ENCODE results near the gene PARP1.

Gene PARP1

DNA sequence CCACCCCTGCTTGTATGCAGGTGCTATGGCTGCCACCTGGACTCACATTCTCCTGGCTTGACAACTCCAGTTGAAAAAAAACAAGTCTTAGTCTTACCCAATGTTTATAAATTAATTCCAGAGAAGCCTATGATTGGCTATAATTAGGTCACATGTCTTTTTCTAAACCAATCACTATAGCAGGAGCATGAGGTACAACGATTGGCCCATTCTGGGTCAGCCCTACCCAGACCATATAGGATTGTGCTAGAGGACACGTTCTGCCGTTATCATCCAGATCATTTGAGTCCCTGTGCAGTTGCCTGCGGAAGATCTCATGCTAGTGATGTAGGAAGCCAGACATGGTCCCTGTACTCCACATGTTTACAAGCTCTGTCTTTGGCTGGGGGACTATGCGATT, 41.9 kb upstream of the PARP1 start:
- no peak for DNase-seq (ENCODE audit: low read depth)
- TF ChIP-seq CTCF (IDR thresholded peaks at IDR 0.05; ENCODE audit: low read depth, low read length, missing control alignments), result no peak
- in situ Hi-C loops (cut with HindIII; ENCODE audit: low sequenced_read_pairs), result no loop called here
- no peak overlapping the region for H3K4me3 ChIP-seq (ENCODE audit: low read depth, low read length)

DNA sequence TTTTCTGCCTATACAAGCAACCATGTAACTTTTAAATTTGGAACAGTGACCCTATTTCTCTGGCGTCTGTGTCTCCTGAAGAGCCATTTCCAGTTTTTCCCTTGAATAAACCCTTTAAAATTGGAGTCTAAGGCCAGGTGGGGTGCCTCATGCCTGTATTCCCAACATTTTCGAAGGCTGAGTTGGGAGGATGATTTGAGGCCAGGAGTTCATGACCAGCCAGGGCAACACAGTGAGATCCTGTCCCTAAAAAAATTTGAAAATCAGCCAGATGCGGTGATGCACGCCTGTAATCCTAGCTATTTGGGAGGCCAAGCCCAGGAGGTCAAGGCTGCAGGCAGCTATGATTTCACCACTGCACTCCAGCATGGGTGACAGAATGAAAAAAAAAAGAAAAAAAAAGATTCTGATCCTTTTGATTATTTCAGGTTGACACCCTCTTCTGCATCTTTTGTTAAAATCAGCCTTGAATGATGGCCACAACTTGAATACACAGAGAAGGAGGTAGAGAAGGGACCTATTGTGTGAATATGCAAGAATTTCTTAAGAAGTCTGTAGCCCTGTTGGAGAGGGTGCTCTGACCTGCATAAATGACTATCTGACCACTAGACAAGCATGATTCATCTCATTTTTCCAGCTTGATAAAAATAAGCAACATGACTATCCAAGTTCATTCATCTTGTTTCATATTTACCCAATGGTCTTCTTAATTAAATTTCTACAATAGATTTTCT, 40.2 kb upstream of the PARP1 start:
- peak; percentile 5 for DNase-seq (ENCODE audit: low read depth)
- no peak overlapping the region for H3K4me3 ChIP-seq (ENCODE audit: low read depth, low read length)
- no peak for TF ChIP-seq CTCF (IDR thresholded peaks at IDR 0.05; ENCODE audit: low read depth, low read length, missing control alignments)
- in situ Hi-C loops (cut with HindIII; ENCODE audit: low sequenced_read_pairs), result no loop called here

DNA sequence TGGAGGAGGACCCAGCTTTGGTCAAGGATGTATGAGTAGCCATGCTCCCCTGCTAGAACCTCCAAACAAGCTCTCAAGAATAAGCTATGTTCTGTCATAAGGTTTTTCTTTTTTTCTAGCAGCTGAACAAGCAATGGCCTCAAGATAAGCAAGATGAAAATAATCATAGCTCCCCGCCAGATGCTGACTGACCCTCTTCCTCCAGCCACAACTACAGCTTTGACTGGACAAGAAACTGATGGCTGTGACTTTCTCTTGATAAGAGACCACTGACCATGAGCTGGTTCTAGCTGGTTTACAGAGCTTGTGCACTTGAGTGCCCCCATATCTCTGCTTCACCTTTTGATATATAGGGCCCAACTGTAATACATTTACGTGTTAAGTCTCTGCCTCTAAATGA, 38.2 kb upstream of the PARP1 start:
- no peak for DNase-seq (ENCODE audit: low read depth)
- TF ChIP-seq CTCF (IDR thresholded peaks at IDR 0.05; ENCODE audit: low read depth, low read length, missing control alignments), result no peak
- no peak overlapping the region for H3K4me3 ChIP-seq (ENCODE audit: low read depth, low read length)
- in situ Hi-C loops (cut with HindIII; ENCODE audit: low sequenced_read_pairs), result no loop called here

- no peak for DNase-seq (ENCODE audit: low read depth)
- TF ChIP-seq CTCF (IDR thresholded peaks at IDR 0.05; ENCODE audit: low read depth, low read length, missing control alignments), result no peak
- H3K4me3 ChIP-seq (ENCODE audit: low read depth, low read length), result no peak overlapping the region
- in situ Hi-C loops (cut with HindIII; ENCODE audit: low sequenced_read_pairs), result no loop called here
Measured at GRCh38 chr1:226444901-226445300, 37.0 kb upstream of the PARP1 start.

GRCh38 chr1:226443439-226443838, 35.5 kb upstream of the PARP1 start:
- TF ChIP-seq CTCF (IDR thresholded peaks at IDR 0.05; ENCODE audit: low read depth, low read length, missing control alignments), result no peak
- in situ Hi-C loops (cut with HindIII; ENCODE audit: low sequenced_read_pairs), result no loop called here
- H3K4me3 ChIP-seq (ENCODE audit: low read depth, low read length), result no peak overlapping the region
- peak; percentile 63 for DNase-seq (ENCODE audit: low read depth)

DNA sequence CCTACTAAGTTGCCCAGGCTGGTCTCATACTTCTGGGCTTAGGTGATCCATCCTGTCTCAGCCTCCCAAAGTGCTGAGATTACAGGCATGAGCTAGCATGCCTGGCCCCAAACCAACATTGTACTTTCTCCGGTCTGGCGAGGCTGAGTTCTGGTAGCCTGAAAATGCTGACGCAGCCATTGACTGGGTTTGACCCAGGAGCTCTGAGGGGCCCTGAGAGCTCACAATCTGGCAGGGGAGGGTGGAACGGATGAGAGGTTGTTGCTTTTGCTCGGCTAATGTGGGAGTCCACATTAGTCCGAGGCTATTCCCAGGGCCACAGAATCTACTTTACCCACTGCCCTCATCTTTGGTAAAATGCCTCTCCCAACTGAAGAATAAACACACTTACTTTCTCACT, 35.1 kb upstream of the PARP1 start:
- in situ Hi-C loops (cut with HindIII; ENCODE audit: low sequenced_read_pairs), result no loop called here
- DNase-seq (ENCODE audit: low read depth), result no peak
- TF ChIP-seq CTCF (IDR thresholded peaks at IDR 0.05; ENCODE audit: low read depth, low read length, missing control alignments), result no peak

More for the DNA sequence above, 35.1 kb upstream of the PARP1 start:
- no peak overlapping the region for H3K4me3 ChIP-seq (ENCODE audit: low read depth, low read length)

Data from astrocyte of the cerebellum (primary cell).